Measurements from ENCODE around the gene SF3A2.

DNA sequence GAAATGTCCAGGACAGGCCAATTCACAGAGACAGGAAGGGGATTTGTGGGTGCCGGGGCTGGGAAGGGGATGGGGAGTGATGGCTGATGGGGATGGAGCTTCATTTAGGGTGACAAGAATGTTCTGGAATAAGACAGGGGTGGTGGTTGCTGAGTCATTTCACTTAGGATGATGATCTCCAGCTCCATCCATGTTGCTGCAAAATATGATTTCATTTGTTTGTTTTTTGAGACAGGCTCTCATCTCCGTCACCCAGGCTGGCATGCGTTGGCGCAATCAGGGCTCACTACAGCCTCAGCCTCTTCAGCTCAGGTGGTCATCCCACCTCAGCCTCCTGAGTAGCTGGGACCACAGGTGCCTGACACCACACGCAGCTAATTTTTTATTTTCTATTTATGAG lies 22.7 kb downstream of the SF3A2 start:
- TF ChIP-seq CTCF (IDR thresholded peaks at IDR 0.05) (no peak), POLR2A (IDR thresholded peaks at IDR 0.05) (no peak)

Data from sigmoid colon (tissue), 3 donors.